NCI-H2171 (cell line): Measurements from ENCODE around the gene PCDH15.

Source experiments
- DNase-seq: peaks from one replicate; lab custom pipeline; 2025; lab: John Stamatoyannopoulos, UW

The PCDH15 gene

GRCh38 chr10:54708021-54708420 is 93.0 kb downstream of the PCDH15 start:
- no peak for DNase-seq

- no peak for DNase-seq
These were observed 98.2 kb downstream of the PCDH15 start for GRCh38 chr10:54702583-54703485.

GRCh38 chr10:54691331-54691730 is 109.7 kb downstream of the PCDH15 start:
- no peak for DNase-seq

DNA sequence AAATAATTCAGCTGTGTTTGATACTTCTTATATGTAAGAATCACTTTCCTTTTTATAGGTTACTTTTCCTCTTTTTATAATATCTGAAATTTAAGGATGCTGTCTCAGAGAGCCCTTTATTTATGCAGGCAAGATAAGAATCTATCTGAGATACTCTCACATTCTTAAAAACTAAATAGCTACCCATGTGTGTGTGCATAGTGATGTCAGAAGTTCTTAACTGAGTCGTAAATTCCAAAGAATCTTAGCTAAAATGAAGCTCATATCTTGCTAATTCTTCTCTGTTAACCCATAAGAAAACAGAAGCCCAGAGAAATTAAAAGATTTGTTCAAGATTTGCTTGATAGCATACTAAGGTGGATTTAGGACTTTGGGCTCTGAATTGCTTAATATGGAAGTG is 118.5 kb downstream of the PCDH15 start:
- no peak for DNase-seq

DNA sequence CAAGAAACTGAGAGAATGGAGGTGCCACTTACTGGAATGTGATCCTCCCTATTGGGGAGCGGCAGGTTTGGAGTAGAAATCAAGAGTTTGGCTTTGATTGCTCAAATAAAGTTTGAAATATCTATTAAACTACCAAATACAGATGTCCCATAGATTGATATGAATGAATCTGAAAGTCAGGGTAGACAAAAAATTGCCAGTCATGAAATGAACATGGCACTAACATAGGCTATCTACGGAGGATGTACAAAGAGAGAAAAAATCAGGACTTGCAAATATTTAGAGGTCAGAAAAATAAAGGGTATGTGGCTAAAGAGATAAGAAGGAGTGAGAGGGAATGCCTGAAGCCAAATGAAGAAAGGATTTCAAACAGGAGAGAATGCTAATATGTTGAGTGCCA is 119.9 kb downstream of the PCDH15 start:
- no peak for DNase-seq

GRCh38 chr10:54667136-54667535 is 133.9 kb downstream of the PCDH15 start:
- no peak for DNase-seq

- no peak for DNase-seq
These were observed 134.8 kb downstream of the PCDH15 start for GRCh38 chr10:54666192-54666591.

- no peak for DNase-seq
These were observed 135.9 kb downstream of the PCDH15 start for GRCh38 chr10:54665095-54665494.

GRCh38 chr10:54660397-54660796 is 140.6 kb downstream of the PCDH15 start:
- no peak for DNase-seq

DNA sequence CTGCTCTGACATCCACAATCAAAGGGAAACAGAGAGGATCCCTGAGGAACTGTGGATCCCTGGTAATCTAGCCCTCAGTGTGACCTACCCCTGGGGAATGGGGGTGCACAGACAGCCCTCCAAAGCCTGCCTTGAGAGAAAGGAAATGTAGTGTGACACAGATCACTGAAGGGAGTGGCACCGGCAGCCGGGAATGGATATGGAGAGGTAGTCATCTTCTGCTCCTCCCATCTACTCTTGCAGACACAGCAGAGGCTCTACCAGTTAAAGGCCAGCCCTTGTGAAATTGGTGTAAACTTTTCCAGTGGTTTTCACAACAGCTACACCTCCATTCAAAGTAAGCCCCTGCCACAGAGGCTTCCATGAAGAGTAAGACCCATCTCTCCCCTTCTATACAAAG is 144.4 kb downstream of the PCDH15 start:
- DNase-seq = no peak

DNA sequence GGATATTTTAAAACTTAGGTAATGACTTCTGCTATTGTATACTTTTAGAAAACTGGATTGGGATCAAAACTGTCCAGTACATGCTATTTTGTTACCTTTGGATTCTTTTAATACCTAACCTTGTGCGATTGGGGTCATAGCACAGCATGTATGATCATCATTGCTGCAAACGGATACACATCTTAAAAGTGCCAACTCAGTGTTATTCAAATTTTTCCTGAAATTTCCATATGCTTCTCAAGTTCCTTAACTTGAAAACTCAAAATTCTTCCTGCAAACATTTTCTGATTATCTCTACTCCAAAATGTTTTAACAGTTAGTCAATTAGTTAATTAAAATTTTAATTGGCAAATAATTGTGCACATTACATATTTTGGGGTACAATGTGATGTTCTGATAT is 147.5 kb downstream of the PCDH15 start:
- no peak for DNase-seq

GRCh38 chr10:54650547-54650946 is 150.5 kb downstream of the PCDH15 start:
- DNase-seq = no peak

DNA sequence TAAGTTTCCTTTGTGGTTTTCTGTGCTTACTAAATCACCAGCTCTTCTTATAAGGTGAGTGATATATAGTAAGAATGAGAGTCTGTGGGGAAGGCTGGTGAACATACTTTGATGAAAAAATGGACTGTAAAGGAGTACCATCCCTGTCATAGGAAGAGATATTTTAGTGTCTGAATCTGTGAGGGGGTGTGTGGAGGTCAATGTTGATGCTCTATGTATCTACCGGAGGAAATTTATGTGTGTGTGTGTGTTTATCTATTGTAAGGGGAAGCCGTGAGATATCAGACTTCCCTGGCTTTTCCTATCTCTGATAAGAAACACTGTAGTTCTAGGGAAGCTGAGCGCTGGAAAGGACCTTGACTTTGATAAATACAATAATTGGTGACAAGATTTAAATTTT is 179.0 kb downstream of the PCDH15 start:
- no peak for DNase-seq

GRCh38 chr10:54620352-54620751 is 180.7 kb downstream of the PCDH15 start:
- no peak for DNase-seq

DNA sequence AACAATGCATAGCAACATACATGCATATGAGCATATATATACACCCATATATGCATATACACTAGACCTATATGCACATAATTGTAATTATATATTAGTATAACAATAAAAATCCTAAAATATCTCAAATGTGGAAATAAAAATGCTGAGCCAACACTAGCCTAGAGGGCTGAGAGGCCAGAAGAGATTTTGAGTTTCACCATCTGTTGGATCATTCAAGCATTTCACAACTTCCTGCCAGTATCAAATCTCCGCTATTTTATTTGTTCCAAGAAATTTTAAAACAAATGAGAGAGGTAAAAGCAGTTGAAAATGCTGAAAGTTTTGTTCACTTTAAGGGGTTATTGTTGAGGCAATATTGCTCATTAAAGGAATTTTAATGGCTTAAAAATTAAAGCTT is 187.0 kb downstream of the PCDH15 start:
- DNase-seq = no peak

DNA sequence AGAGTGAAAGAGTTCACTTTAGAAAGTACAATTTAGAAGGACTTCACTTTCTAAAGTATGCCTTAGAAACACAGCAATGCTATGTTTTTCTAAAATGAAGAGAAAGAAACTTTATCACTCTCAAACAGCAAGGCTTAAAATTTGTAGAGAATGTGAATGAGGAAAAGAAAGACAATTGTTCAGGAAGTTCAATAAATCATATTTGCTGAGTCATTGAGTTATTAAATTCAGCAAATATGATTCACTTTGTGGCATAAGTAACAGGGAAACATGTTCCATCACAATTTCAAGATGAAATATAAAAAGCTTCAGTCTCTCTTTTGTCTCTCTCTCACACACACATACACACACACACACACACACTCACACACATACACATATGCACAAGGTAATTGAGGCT is 187.9 kb downstream of the PCDH15 start:
- no peak for DNase-seq

DNA sequence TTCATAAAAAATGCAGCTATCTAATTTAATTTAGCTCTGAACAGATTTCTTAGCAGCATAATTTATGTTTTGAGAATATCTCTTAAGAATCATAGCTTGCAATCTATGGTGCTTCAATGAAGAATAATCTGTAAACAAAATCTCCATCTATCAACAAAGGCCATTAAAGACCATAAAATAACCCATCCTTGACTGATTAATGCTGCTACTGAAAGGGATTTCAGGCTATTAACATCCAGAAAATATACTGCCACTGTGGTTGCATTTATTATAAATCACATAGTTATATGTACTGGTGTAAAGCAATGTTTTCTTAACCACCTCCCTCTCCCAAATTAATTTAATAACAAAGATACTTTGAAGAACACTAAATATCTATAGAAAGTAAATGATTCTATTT is 191.6 kb downstream of the PCDH15 start:
- no peak for DNase-seq

GRCh38 chr10:54607983-54608382 is 193.0 kb downstream of the PCDH15 start:
- no peak for DNase-seq

DNA sequence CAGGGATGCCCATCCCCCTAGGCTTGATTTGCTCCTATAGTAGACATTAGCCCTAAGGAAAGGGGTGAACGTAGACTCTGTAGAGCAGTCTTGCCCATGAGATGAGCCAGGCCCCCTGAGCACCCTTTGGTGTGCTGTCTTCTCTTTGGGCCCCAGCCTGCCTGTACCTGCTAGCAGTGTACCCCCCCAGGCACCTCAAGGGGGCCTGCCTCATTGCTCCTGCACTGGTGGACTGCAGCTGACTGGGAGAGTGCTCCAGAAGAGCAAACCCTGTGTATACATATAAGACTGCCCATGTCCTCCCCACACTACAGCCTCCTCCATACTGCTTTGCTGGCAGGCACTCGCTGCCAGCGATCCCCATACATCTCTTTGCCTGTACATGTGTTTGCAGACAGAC is 206.7 kb downstream of the PCDH15 start:
- DNase-seq = no peak

GRCh38 chr10:54587971-54588370 is 213.1 kb downstream of the PCDH15 start:
- no peak for DNase-seq

DNA sequence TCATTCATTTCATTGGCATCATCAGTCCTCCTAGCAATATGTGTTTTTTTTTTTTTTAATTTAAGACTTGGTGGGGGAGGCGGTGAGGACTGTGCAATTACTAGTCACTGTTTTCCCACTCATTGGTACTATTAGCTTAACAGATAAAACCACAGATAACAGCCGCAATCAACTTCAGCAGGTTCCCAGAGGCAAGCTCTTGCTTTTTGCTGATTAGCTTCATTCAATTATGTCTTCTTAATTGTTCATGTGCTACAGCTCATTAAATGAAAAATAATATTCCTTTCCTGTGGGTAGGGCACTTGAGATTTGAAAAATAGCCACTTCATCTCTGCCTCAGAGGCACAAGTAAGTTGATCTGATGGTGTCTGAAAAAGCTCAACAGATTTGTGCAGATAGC is 215.5 kb downstream of the PCDH15 start:
- DNase-seq = no peak

DNA sequence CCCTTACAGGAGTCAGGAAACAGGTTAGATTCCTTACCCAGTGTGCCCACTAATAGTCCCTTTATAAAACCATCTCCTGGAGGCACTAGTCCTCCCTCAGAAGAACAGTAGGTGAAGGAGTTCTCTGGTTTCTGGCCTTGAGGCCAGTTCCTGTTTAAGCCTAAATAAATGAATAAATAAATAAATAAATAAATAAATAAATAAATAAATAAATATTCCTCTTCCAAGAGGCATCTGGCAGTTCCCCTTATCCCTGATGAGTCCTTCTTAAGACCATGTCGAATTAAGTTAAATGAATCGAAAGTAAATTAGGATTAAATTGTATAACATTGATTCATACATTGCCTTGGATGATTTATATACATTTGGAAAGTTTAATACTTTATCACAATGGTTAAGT is 223.3 kb downstream of the PCDH15 start:
- no peak for DNase-seq

DNA sequence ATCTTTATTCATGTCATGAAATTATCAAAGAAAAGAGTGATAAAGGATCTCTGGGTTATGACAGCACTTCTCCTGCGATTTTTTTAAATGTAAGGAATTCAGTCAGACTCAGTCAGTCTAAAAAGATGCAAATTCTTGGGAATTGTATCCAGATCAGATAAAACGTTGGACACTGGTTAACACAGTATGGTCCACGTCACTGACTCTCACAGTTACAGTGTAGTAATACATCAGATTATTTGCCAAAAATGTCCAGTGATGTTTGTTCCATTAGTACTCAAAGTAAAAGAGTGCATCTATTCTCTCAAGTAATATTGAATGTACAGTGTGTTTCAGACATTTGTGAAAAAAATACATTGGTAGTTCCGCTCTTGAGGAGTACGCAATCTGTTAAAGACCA is 224.5 kb downstream of the PCDH15 start:
- DNase-seq = no peak

GRCh38 chr10:54559498-54559897 is 241.5 kb downstream of the PCDH15 start:
- no peak for DNase-seq
